Measurements from ENCODE around the gene ESAM.

DNA sequence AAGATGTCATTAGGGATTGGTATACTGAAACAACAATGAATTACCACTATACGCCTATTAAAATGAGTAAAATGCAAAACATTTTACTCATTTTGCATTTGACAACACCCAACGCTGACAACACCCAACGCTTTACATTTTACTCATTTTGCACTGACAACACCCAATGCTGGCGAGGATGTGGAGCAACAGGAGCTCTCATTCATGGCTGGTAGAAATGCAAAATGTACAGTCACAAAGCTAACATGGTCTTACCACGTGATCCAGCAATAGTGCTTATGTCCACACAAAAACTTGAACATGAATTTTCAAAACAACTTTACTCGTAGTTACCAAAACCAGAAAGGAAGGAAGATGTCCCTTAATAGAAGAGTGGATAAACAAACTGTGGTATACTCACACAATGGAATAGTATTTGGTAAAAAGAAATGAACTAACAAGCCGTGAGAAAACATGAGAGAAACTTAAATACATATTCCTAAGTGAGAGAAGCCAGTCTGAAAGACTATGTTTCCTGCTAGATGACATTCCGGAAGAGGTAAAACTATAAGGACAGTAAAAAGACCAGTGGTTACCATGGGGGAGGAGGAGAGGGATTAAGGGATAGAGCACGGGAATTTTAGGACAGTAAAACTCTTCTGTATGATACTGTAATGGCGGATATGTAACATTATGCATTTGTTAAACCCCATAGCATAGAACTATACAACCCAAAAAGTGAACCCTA, 49.5 kb upstream of the ESAM start:
- TF ChIP-seq, protein P1, sequence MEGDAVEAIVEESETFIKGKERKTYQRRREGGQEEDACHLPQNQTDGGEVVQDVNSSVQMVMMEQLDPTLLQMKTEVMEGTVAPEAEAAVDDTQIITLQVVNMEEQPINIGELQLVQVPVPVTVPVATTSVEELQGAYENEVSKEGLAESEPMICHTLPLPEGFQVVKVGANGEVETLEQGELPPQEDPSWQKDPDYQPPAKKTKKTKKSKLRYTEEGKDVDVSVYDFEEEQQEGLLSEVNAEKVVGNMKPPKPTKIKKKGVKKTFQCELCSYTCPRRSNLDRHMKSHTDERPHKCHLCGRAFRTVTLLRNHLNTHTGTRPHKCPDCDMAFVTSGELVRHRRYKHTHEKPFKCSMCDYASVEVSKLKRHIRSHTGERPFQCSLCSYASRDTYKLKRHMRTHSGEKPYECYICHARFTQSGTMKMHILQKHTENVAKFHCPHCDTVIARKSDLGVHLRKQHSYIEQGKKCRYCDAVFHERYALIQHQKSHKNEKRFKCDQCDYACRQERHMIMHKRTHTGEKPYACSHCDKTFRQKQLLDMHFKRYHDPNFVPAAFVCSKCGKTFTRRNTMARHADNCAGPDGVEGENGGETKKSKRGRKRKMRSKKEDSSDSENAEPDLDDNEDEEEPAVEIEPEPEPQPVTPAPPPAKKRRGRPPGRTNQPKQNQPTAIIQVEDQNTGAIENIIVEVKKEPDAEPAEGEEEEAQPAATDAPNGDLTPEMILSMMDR (IDR thresholded peaks at IDR 0.05; ENCODE audit: low read length) = no peak
- TF ChIP-seq EZH2 (optimal IDR thresholded peaks at IDR 0.05; ENCODE audit: low read depth, low read length) = no peak

Data from MM.1S (cell line).